IPS-18c (cell line): ENCODE results near the gene MATN4.

Source experiments
- H3K4me3 ChIP-seq: 2 replicates; pipeline ENCODE4 v1.7.0; 2013; ENCODE audit warnings: low read depth, mild to moderate bottlenecking, low read length, moderate library complexity; ENCODE audit not compliant: insufficient read depth
- H3K9me3 ChIP-seq: one replicate; pipeline ENCODE4 v1.6.1; 2013; ENCODE audit warnings: mild to moderate bottlenecking, low read length, moderate library complexity; ENCODE audit not compliant: control insufficient read depth, insufficient read depth

Gene MATN4

GRCh38 chr20:45323731-45324130 is 15.6 kb upstream of the MATN4 start:
- H3K9me3 ChIP-seq = no peaks in the 10 kb centered on the region

GRCh38 chr20:45322952-45323383 is 14.9 kb upstream of the MATN4 start:
- no peak overlapping the region for H3K4me3 ChIP-seq
- no peaks in the 10 kb centered on the region for H3K9me3 ChIP-seq

More at GRCh38 chr20:45323731-45324130, 15.6 kb upstream of the MATN4 start:
- H3K4me3 ChIP-seq = no peak overlapping the region

- Histone ChIP-seq H3K9me3 (no peaks in the 10 kb centered on the region), H3K4me3 (no peak overlapping the region)
Measured at GRCh38 chr20:45320948-45321595, 13.0 kb upstream of the MATN4 start.

GRCh38 chr20:45318948-45319347 is 10.8 kb upstream of the MATN4 start:
- Histone ChIP-seq H3K9me3 (no peaks in the 10 kb centered on the region), H3K4me3 (no peak overlapping the region)

- H3K9me3 ChIP-seq = no peaks in the 10 kb centered on the region
- H3K4me3 ChIP-seq = no peak overlapping the region
Measured at GRCh38 chr20:45318386-45318939, 10.4 kb upstream of the MATN4 start.

- no peak overlapping the region for H3K4me3 ChIP-seq
- no peaks in the 10 kb centered on the region for H3K9me3 ChIP-seq
Measured at GRCh38 chr20:45317826-45318225, 9.7 kb upstream of the MATN4 start.

- no peak overlapping the region for H3K4me3 ChIP-seq
- no peaks in the 10 kb centered on the region for H3K9me3 ChIP-seq
Measured at GRCh38 chr20:45316150-45317080, 8.3 kb upstream of the MATN4 start.

- H3K4me3 ChIP-seq = no peak overlapping the region
- H3K9me3 ChIP-seq = no peaks in the 10 kb centered on the region
Measured at GRCh38 chr20:45315672-45316071, 7.6 kb upstream of the MATN4 start.

- H3K9me3 ChIP-seq = no peaks in the 10 kb centered on the region
- no peak overlapping the region for H3K4me3 ChIP-seq
Measured at GRCh38 chr20:45313943-45314342, 5.8 kb upstream of the MATN4 start.

- H3K9me3 ChIP-seq = no peaks in the 10 kb centered on the region
- H3K4me3 ChIP-seq = no peak overlapping the region
Measured at GRCh38 chr20:45313065-45313695, 5.1 kb upstream of the MATN4 start.

- Histone ChIP-seq H3K4me3 (no peak overlapping the region; the same call in 1 of the 2 replicates), H3K9me3 (no peaks in the 10 kb centered on the region)
Measured at GRCh38 chr20:45312241-45312640, 4.1 kb upstream of the MATN4 start.

GRCh38 chr20:45311589-45312211 is 3.6 kb upstream of the MATN4 start:
- Histone ChIP-seq H3K4me3 (no peak overlapping the region; the same call in 1 of the 2 replicates), H3K9me3 (no peaks in the 10 kb centered on the region)

GRCh38 chr20:45309075-45309474 is 976 bp upstream of the MATN4 start:
- Histone ChIP-seq H3K4me3 (no peak overlapping the region), H3K9me3 (no peaks in the 10 kb centered on the region)

GRCh38 chr20:45307076-45307640 is 941 bp downstream of the MATN4 start:
- Histone ChIP-seq H3K4me3 (no peak overlapping the region), H3K9me3 (no peaks in the 10 kb centered on the region)

GRCh38 chr20:45306431-45306982 is 1.6 kb downstream of the MATN4 start, which contains the start of gene RBPJL:
TSS of gene RBPJL (plus strand) at chr20:45306840. CDS start at chr20:45306923, 83 bp downstream.
- H3K9me3 ChIP-seq = no peaks in the 10 kb centered on the region
- no peak within 1 kb of the TSS; the same call in 1 of the 2 replicates for H3K4me3 ChIP-seq

- no peak overlapping the region for H3K4me3 ChIP-seq
- H3K9me3 ChIP-seq = no peaks in the 10 kb centered on the region
Measured at GRCh38 chr20:45305262-45305661, 2.8 kb downstream of the MATN4 start.
